HG03097 (cell line): ENCODE data around the gene RNGTT.
"Not testable (repeated sequence)": the region's sequence is repeated elsewhere in the genome, so short reads cannot be mapped to it uniquely, and the experiment has no call there.

Experiments
- ATAC-seq: cut with Tn5 transposase; IDR thresholded peaks from one replicate; pipeline ENCODE4 v1.9.1; 2021; ENCODE audit not compliant: unreplicated experiment, low FRiP score

Gene RNGTT

DNA sequence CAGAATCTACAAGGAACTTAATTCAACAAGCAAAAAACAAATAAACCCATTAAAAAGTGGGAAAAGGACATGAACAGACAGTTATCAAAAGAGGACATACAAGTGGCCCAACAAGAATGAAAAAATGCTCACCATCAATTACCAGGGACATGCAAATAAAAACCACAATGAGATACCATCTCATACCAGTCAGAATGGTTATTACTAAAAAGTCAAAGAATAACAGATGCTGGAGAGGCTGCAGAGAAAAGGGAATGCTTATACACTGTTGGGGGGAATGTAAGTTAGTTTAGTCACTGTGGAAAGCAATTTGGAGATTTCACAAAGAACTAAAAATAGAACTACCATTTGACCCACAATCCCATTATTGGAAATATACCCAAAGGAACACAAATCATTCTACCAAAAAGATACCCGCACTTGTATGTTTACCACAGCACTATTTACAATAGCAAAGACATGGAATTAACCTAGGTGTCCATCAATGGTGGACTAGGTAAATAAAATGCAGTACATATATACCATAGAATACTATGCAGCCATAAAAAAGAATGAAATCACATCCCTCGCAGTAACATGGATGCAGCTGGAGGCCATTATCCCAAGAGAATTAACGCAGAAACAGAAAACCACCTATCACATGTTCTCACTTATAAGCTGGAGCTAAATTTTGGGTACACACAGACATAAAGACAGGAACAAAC is 48.4 kb downstream of the RNGTT start:
- no peak for ATAC-seq

DNA sequence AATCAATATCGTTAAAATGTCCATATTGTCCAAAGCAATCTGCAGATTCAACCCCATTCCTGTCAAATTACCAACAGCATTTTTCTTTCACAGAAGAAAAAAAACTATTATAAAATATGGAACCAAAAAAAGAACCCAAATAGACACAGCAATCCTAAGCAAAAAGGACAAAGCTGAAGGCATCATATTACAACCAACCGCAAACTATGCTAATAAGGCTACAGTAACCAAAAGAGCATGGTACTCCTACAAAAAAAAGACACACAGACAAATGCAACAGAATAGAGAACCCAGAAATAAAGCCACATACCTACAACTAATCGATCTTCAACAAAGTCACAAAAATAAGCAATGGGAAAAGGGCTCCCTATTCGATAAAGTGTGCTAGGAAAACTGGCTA is 49.2 kb downstream of the RNGTT start:
- no peak for ATAC-seq

GRCh38 chr6:88913471-88913870 is 49.9 kb downstream of the RNGTT start:
- no peak for ATAC-seq

- ATAC-seq = no peak
These were observed 52.3 kb downstream of the RNGTT start for GRCh38 chr6:88910922-88911778.

DNA sequence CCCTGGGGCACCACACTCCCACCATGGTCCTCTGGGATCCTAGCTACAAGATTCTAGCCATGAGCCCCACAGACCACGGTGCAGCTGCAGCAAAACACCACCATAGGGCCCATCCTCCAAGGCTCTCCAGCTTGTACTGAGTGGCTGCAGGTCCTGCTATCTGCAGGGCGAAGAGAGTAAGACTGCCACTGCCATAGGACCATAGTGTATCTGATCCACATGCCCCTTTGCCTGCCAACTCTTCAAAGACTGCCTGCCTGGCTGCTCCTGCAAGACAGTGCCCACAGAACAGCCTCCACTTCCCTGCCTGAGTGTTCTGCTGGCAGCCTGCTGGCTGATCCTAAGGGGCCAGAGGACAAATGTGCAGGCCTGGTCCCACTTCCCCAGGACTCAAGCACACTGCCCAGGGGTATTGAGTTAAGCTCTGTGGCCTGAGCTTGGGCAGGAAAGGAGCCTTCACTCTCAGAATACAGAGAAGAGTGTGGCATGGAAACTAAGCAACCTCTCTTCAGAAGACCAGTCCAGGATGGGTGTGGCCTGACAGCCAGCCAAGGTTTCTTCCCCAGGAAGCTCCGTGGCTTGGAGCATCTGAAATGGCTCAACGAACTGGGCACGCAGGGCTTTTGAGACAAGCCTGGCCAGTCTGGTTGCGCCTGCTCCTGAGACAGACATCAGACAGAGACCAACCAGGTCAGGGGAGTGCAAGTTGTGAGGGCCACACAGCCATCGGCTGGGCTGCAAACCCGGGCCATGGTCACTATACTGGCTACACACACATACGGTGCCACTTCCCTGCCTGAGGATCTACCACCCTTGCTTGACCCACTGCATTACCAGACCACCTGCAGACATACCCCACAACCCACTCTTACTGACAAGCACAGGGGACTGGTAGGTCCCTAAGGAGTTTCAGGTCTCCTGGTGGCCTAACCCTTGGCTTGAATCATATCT is 54.5 kb downstream of the RNGTT start:
- ATAC-seq = no peak

DNA sequence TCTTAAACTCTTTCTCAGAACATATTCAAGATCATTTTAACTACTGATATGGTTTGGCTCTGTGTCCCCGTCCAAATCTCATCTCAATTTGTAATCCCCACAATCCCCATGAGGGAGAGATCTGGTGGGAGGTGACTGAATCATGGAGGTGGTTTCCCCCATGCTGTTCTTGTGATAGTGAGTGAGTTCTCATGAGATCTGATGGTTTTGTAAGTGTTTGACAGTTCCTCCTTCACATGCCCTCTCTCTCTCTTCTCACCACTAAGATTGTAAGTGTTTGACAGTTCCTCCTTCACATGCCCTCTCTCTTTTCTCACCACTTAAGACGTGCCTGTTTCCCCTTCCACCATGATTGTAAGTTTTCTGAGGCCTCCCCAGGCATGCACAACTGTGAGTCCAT is 56.3 kb downstream of the RNGTT start:
- ATAC-seq = not testable (repeated sequence)

- ATAC-seq = no peak
These were observed 63.7 kb downstream of the RNGTT start for GRCh38 chr6:88899569-88900316.

- no peak for ATAC-seq
These were observed 67.5 kb downstream of the RNGTT start for GRCh38 chr6:88895911-88896310.

- ATAC-seq = no peak
These were observed 72.3 kb downstream of the RNGTT start for GRCh38 chr6:88890860-88891845.

DNA sequence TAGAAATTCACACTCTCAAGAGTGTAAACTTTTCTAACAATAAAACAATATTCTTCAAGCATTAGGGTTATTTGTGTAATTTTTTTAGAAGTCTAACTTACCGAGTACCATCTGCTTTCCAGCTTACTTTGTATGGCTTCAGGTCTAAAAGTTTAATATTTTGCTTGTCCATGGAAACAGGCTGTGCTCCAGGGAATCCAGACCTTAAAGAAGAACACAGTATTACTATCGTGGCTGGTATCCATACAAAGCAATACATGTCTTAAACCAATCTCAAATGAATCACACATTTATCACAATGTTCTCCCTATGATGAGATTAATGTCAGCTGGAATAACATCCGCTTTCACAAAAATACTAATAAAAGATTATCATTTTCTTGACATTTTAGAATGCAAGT is 73.0 kb downstream of the RNGTT start:
- ATAC-seq = no peak

- ATAC-seq = no peak
These were observed 79.1 kb downstream of the RNGTT start for GRCh38 chr6:88884361-88884760.

DNA sequence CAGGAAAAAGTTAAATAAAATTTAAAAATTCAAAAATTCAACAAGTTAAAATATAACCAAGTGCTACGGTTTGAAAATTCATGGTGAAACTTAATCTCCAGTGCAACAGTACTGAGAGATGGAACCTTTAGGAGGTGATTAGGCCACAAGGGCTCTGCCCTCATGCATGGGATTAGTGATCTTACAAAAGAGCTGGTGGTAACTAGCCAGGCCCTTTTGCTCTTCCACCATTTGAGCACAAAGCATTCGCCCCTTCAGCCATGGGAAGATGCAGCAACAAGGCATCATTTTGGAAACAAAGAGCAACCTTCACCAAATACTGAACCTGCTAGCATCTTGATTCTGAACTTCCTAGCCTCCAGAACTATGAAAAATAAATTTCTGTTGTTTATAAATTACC is 80.9 kb downstream of the RNGTT start:
- no peak for ATAC-seq

DNA sequence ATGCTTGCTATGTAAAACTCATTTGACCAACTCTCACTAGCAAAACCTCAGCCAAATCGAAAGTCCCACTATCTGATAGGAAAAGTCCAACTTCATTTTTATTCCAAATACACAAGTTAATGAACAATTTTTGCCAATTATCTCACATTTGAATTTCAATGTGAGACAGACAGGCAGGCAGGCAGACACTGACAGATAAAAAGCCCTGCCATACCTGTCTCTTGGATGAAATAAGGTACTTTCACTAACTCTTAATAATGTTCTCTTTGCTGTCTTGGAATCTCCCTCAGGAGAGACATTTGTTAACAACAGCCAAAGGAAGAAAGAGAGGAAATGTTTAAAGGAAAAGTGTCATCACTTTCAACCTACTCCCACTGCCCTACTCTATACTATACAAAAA is 82.0 kb downstream of the RNGTT start:
- no peak for ATAC-seq

GRCh38 chr6:88880021-88880420 is 83.4 kb downstream of the RNGTT start:
- ATAC-seq = no peak

- ATAC-seq = no peak
These were observed 85.5 kb downstream of the RNGTT start for GRCh38 chr6:88877893-88878292.

DNA sequence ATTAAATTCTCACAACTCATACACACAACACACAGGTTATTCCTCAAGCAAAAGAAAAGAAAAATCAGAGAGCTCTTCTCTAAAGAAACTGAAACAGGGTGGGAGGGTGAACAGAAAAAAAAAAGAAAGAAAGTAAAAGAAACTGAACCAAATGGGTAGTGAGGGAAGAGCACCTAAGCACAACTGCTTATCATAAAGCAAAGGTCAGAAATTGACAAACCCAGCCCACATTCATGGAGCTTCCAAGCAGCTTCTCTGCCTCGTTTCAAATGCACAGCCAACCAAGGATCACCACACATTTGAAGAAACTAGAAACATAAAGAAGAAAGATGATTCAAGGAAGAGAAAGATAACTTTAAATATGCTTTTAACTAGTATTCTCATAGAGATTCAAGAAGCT is 90.5 kb downstream of the RNGTT start:
- no peak for ATAC-seq

DNA sequence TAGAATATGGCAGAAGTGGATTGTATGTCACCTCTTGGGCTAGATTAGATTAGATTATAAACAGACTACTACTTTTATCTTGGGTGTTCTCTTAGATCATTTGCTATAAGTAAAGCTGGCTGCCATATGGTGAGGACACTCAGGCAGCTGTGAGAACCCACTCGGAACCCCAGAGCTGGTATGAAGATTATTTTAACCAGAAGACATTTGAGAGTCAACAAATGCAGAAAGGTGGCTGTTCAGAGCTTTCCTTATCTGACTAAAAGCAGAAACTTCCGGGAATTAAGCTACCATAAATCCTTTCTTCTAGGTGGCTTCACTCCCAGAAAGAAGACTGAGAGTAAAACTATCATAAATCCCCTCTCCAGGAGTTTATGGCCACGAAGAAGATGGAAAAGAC is 91.9 kb downstream of the RNGTT start:
- no peak for ATAC-seq

DNA sequence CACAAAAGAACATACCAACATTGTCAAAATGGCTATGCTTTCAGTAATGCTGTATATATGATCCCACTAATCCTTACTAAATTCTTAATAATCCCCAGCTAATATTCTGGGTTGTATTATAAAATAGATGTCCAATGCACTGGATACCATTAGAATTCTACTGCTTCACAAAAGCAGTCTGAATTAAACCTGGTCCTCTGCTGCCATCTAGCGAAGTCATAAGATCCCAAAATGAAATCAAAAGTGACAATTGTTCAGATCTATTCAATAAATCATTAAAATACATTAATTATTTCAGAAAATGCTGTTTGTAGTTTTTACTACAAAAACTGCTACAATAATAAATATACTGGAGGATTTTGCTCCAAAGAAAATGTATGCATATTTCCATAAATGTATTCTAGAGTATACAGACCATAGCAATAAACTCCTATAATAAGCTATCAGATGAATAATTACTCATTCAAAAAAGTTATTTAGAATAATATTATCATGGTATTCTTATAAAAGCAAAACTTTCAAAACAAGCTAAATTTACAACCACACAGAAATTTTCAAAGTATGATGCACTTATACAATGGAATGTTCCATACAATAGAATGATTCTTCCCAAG is 92.6 kb downstream of the RNGTT start:
- ATAC-seq = no peak
